ENCODE data around the gene ZNF668.

DNA sequence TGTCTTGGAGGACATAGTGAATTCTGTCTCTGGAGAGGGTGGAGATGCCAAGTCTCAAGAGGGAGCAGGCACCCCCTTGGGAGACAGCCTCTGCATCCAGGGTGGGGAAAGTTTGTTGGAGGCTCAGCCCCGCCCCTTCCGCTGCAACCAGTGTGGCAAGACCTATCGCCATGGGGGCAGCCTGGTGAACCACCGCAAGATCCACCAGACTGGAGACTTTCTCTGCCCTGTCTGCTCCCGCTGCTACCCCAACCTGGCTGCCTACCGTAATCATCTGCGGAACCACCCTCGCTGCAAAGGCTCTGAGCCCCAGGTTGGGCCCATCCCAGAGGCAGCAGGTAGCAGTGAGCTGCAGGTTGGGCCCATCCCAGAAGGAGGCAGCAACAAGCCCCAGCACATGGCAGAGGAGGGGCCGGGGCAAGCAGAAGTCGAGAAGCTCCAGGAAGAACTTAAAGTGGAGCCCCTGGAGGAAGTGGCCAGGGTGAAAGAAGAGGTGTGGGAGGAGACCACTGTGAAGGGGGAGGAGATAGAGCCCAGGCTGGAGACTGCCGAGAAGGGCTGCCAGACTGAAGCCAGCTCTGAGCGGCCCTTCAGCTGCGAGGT lies 5.4 kb upstream of the ZNF668 start:
- TF ChIP-seq POLR2A (IDR thresholded peaks at IDR 0.05) (no peak), CTCF (IDR thresholded peaks at IDR 0.05) (no peak), EP300 (IDR thresholded peaks at IDR 0.05) (no peak)

Data from ovary (tissue), 3 donors.